OCI-LY7 (cell line): Measurements from ENCODE around the gene LRRC36.

Experiments used
- EZH2phosphoT487 ChIP-seq: fragments of 200-600 bp; sonication (generic); IDR thresholded peaks from 2 replicates; pipeline ENCODE4 v1.6.1; 2018; ENCODE audit warnings: low read depth, borderline replicate concordance, mild to moderate bottlenecking, mixed run types, antibody characterized with exemption, low read length, moderate library complexity, mixed read lengths
- TF ChIP-seq, protein P1 (sequence below): fragments of 200-600 bp; sonication (generic); conservative IDR thresholded peaks from 2 replicates; pipeline ENCODE4 v1.5.1; 2014; ENCODE audit warnings: mild to moderate bottlenecking, antibody characterized with exemption, low read length, moderate library complexity, mixed read lengths

DNA sequence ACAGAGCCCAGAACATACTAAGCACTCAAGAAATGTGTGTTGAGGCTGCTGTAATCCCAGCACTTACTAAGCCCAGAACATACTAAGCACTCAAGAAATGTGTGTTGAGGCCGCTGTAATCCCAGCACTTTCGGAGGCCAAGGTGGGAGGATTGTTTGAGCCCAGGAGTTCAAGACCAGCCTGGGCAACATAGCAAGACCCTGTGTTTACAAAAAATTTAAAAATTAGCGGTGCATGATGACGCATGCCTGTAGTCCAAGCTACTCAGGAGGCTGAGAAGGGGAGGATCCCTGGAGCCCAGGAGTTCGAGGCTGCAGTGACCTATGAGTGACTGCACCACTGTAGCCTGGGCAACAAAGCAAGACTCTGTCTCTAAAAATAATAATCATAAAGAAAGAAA is 96.4 kb downstream of the LRRC36 start:
- TF ChIP-seq, protein P1, sequence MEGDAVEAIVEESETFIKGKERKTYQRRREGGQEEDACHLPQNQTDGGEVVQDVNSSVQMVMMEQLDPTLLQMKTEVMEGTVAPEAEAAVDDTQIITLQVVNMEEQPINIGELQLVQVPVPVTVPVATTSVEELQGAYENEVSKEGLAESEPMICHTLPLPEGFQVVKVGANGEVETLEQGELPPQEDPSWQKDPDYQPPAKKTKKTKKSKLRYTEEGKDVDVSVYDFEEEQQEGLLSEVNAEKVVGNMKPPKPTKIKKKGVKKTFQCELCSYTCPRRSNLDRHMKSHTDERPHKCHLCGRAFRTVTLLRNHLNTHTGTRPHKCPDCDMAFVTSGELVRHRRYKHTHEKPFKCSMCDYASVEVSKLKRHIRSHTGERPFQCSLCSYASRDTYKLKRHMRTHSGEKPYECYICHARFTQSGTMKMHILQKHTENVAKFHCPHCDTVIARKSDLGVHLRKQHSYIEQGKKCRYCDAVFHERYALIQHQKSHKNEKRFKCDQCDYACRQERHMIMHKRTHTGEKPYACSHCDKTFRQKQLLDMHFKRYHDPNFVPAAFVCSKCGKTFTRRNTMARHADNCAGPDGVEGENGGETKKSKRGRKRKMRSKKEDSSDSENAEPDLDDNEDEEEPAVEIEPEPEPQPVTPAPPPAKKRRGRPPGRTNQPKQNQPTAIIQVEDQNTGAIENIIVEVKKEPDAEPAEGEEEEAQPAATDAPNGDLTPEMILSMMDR: no peak
- no peak for TF ChIP-seq EZH2phosphoT487
